ENCODE results near the gene LBHD1. TPM values are rescaled to one million over a fixed set of nuclear protein-coding genes. Genes with fewer than 3 reads are reported as not detected.

The LBHD1 gene
- total RNA-seq, 4 donors from 2014 or later: 7.5 to 16.1 (median 10.1) TPM

DNA sequence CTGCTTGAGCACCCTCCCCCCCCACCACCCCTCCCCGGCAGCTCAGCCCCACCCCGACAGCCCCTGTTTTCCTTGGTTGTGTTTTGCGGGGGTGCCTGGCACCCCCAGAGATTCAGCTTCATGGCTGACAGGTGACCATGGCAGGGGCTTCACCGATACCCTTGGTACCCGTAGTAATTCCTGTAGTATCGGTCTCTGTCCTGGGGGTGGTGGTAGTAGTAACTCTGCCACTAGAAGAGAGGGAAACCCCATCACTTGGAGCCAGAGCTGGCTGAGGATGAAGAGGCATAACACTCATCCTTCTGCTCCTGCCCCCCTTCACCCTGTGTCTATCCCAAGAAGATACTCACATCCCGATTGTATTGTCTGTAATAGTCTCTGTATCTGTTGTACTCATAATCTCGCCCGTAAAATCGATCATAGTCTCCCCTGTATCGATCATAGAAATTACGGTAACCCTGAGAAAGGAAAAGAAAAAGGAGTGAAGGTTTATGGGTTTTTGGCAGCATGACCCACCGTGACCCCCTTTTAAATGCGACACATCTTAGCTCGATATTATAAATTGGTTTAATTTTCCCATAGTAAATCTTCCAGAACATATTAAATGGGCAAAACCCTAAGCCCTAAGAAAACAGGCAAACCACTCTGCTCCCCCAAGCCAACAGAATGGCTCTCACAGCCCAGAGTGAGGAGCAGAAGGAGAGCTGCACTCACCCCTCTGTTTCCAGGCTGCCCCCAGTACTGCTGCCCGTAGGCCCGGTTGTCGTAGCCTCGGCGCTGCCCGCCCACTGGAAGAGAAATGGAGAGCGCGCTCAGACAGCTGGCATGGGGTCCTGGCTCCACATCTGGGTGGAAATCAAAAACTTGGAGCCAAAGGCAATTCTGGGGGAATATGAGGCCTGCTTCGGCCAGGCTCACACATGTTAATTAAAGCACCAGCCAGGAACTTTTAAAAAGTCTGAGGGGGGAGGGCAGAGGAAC, 43.4 kb upstream of the LBHD1 start:
- H3K27ac ChIP-seq: no peak overlapping the region
- in situ Hi-C loops (cut with MboI; ENCODE audit: low pct_ligation_motif_present in 1 of 4, low pct_unique_long_range_greater_than_20kb in 1 of 4, low sequenced_read_pairs in 3 of 4): no loop called here
- H3K4me3 ChIP-seq: no peak overlapping the region
- H3K9me3 ChIP-seq: no peaks in the 10 kb centered on the region
- TF ChIP-seq POLR2A (IDR thresholded peaks at IDR 0.05) (no peak), CTCF (IDR thresholded peaks at IDR 0.05) (no peak), EP300 (IDR thresholded peaks at IDR 0.05; ENCODE audit: low read depth) (no peak), POLR2AphosphoS5 (IDR thresholded peaks at IDR 0.05) (no peak)
- no peak for DNase-seq
- H3K4me1 ChIP-seq: peaks cover 0 to 27% (median 7%) of the 10 kb centered on the region in 4 donors
- H3K27me3 ChIP-seq: no peaks in the 10 kb centered on the region
- intact Hi-C loops (cut with DNase I; ENCODE audit: low total_unique reads): no loop called here
- 87 to 90% methylated on average over 13 to 24 of the region's 24 CpGs for WGBS, 2 donors (ENCODE audit: low coverage in 1 of 2)
- H3K36me3 ChIP-seq: peaks cover 0 to 73% (median 30%) of the 10 kb centered on the region in 4 donors

GRCh38 chr11:62713343-62713742, 41.3 kb upstream of the LBHD1 start:
- Histone ChIP-seq H3K27me3 (no peaks in the 10 kb centered on the region), H3K4me3 (no peak overlapping the region), H3K36me3 (peaks cover 0 to 54% (median 13%) of the 10 kb centered on the region in 4 donors), H3K4me1 (peaks cover 13 to 42% (median 21%) of the 10 kb centered on the region in 4 donors), H3K27ac (peak overlapping the region; percentile 62 to 68 (median 66)), H3K9me3 (no peaks in the 10 kb centered on the region)
- TF ChIP-seq CTCF (IDR thresholded peaks at IDR 0.05) (peak in 1 of 5 experiments; percentile 16), POLR2AphosphoS5 (IDR thresholded peaks at IDR 0.05) (no peak)
- WGBS, 2 donors (ENCODE audit: low coverage in 1 of 2): 13 to 54% methylated on average over 1 to 2 of the region's 2 CpGs
- intact Hi-C loops (cut with DNase I; ENCODE audit: low total_unique reads): no loop called here
- in situ Hi-C loops (cut with MboI; ENCODE audit: low pct_ligation_motif_present in 1 of 4, low pct_unique_long_range_greater_than_20kb in 1 of 4, low sequenced_read_pairs in 3 of 4): no loop called here
- DNase-seq: peak; percentile 56

DNA sequence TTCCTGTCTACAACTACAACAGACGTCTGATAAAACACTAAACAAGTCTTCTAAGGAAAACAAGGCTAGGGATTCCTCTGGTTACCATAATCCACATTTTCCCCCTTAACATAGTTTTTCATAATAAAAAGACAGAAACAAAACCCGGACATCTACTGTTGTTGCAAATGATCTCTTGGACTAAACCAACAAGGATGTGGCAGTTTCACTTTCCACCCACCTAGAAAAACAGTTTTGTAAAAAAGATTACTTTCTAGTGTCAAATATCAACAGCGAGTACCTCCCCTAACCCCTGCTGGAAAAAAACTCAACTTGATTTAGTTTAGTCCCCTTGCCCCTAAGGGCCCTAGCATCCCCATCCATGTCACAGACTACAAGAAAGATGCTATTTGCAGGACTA, 40.8 kb upstream of the LBHD1 start:
- Histone ChIP-seq H3K27ac (peak overlapping the region; percentile 62 to 68 (median 66)), H3K4me1 (peaks cover 14 to 46% (median 22%) of the 10 kb centered on the region in 4 donors), H3K36me3 (peaks cover 0 to 53% (median 11%) of the 10 kb centered on the region in 4 donors), H3K27me3 (no peaks in the 10 kb centered on the region), H3K9me3 (no peaks in the 10 kb centered on the region), H3K4me3 (no peak overlapping the region)
- intact Hi-C loops (cut with DNase I; ENCODE audit: low total_unique reads) (no loop called here), in situ Hi-C loops (cut with MboI; ENCODE audit: low pct_ligation_motif_present in 1 of 4, low pct_unique_long_range_greater_than_20kb in 1 of 4, low sequenced_read_pairs in 3 of 4) (no loop called here)
- TF ChIP-seq CTCF (IDR thresholded peaks at IDR 0.05) (no peak), POLR2A (IDR thresholded peaks at IDR 0.05) (no peak), EP300 (IDR thresholded peaks at IDR 0.05; ENCODE audit: low read depth) (no peak), POLR2AphosphoS5 (IDR thresholded peaks at IDR 0.05) (no peak)
- WGBS, 2 donors (ENCODE audit: low coverage in 1 of 2): 26 to 39% methylated on average over 3 of the region's 3 CpGs
- no peak for DNase-seq

- H3K27me3 ChIP-seq: no peaks in the 10 kb centered on the region
- TF ChIP-seq CTCF (IDR thresholded peaks at IDR 0.05): no peak
- TF ChIP-seq POLR2AphosphoS5 (IDR thresholded peaks at IDR 0.05): no peak
- no peak for TF ChIP-seq POLR2A (IDR thresholded peaks at IDR 0.05)
- no peak for TF ChIP-seq EP300 (IDR thresholded peaks at IDR 0.05; ENCODE audit: low read depth)
- in situ Hi-C loops (cut with MboI; ENCODE audit: low pct_ligation_motif_present in 1 of 4, low pct_unique_long_range_greater_than_20kb in 1 of 4, low sequenced_read_pairs in 3 of 4) (no loop called here), intact Hi-C loops (cut with DNase I; ENCODE audit: low total_unique reads) (no loop called here)
- peak overlapping the region; percentile 62 to 68 (median 66) for H3K27ac ChIP-seq
- peaks cover 0 to 48% (median 9%) of the 10 kb centered on the region in 4 donors for H3K36me3 ChIP-seq
- 77 to 87% methylated on average over 4 to 6 of the region's 6 CpGs for WGBS, 2 donors (ENCODE audit: low coverage in 1 of 2)
- no peak for DNase-seq
- no peak overlapping the region for H3K4me3 ChIP-seq
- peaks cover 14 to 46% (median 22%) of the 10 kb centered on the region in 4 donors for H3K4me1 ChIP-seq
- no peaks in the 10 kb centered on the region for H3K9me3 ChIP-seq
These were observed 40.3 kb upstream of the LBHD1 start for GRCh38 chr11:62712276-62712812.

All from transverse colon (tissue), 4 donors.